Renal cortical epithelial cell (primary cell): Measurements from ENCODE around the gene SNX2. TPM values are rescaled to one million over a fixed set of nuclear protein-coding genes. Genes with fewer than 3 reads are reported as not detected.

Source experiments
- DNase-seq: peaks from one replicate; pipeline ENCODE4 v3.0.0-alpha.2; 2011; ENCODE audit warnings: low read depth
- total RNA-seq: library from RNA; depleted of rRNA; stranded (reverse); fragments of >200 nt; gene quantifications from 2 replicates; pipeline ENCODE4 v1.2.3, GENCODE V29; 2014

The SNX2 gene
- total RNA-seq, 1 donor from 2014 or later, result 101 TPM

GRCh38 chr5:122773619-122774018, 1.3 kb upstream of the SNX2 start:
- DNase-seq, result peak; percentile 90

DNA sequence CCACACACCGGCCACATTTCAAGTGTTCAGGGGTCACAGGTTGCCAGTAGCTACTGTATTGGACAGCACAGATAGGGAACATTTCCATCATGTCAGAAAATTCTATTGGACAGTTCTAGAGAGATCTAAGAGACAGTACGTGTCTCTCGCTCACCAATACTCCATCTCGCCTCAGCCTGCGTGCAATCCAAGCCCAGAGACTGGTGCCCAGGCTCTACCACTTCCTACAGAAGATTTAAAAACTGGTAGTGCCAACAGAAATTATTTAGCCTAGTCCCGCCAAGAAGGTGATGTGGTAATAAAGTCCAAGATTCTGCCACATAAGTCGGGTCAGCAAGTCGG, 390 bp upstream of the SNX2 start:
- DNase-seq, result no peak

- peak; percentile 64 for DNase-seq
Observed at GRCh38 chr5:122775550-122776542, 966 bp downstream of the SNX2 start.

- DNase-seq, result no peak
Observed at GRCh38 chr5:122778157-122778556, 3.3 kb downstream of the SNX2 start.

GRCh38 chr5:122779451-122779850, 4.6 kb downstream of the SNX2 start:
- no peak for DNase-seq

GRCh38 chr5:122780296-122780695, 5.4 kb downstream of the SNX2 start:
- DNase-seq, result no peak

GRCh38 chr5:122781465-122781864, 6.6 kb downstream of the SNX2 start:
- no peak for DNase-seq

- DNase-seq, result no peak
Observed at GRCh38 chr5:122785294-122785693, 10.4 kb downstream of the SNX2 start.

DNA sequence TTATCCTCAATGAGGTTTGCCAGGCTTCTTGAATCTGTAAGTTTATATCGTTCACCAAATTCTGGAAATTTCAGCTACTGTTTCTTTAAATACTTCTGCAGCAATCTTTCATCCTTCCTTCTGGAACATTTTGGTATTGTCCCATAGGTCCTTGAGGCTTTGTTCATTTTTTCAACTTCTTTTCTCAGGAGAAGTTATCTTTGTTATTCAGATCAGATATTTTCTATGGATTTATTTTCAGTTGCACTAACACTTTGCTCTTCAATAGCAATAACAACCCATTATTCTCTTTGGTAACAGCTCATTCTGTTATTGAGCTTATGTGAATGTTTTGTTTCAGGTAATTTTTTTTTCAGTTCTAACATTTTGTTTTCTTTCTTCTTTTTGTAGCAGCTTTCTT, 13.5 kb downstream of the SNX2 start:
- DNase-seq, result no peak

- no peak for DNase-seq
Observed at GRCh38 chr5:122788996-122789395, 14.1 kb downstream of the SNX2 start.

DNA sequence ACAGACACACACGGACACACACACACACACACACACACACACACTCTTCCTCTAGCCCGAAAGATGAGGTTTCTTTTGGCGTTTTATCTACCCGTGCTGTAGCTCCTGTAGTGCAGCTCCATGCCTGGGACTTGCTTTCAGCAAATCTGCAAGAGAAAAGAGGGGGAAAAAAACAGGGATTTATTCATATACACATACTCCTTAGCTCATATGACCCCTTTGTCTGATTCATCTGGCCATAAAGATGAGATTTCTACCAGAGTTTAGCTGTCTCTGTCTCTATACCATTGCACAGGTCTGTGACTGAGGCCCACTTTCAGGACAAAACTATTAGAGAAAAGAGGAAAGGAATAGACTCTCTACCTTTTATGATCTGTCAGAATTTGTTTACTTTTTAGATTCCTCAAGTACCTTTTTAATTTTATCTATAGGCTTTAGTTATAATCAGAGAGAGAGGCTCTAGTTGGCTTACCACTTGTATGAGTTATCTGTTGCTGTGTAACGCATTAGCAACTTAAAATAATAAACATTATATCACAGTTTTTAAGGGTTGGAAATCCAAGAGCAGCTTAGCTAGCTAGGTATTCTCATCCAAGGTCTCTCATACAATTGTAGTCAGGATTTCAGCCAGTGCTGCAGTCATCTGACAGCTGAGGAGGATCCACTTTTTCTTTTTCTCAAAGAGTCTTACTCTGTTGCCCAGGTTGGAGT, 14.7 kb downstream of the SNX2 start:
- DNase-seq, result no peak

DNA sequence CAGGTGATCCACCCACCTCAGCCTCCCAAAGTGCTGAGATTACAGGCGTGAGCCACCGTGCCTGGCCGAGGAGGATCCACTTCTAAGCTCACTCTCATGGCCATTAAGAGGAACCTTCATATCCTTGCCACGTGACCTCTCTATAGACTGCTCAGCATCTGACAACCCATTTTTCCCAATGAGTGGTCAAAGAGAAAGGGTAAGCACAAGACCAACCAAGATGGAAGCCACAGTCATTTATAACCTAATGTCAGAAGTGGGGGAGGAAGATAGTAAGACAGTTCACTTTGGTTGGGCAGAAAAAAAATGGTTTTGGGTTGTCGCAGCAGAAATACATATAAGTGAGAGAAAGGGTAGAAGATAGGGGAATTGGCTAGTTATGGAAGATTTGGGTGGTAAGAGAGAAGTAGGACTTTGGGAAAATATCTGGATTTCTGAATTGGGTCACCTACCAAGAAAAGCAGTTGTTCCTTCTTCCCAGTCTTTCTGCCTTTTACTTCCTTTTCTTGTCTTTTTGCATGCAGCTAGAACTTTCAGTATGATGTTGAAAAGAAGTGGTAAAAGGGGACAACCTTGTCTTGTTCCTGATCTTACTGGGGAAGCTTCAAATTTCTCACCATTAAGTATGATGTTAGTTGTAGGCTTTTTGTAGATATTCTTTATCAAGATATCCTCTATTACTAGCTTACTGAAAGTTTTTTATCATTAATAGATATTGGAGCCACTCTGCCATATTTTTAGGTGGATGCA, 15.6 kb downstream of the SNX2 start:
- DNase-seq, result no peak

DNA sequence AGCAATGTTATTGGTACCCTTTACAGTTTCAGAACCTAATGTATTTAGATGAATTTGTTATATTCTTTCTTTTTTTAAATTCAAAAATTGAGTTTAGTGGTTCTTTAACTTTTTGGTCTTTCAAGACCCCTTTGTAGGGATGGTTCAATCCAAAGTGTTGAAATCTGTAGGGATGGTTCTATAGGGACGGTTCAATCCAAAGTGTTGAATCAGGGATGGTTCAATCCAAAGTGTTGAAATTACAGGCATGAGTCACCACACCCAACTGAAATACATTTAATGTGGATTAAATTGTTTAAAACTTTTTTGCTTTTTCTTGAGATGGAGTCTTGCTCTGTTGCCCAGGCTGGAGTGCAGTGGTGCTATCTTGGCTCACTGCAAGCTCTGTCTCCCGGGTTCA, 30.6 kb downstream of the SNX2 start:
- DNase-seq, result peak; percentile 19

DNA sequence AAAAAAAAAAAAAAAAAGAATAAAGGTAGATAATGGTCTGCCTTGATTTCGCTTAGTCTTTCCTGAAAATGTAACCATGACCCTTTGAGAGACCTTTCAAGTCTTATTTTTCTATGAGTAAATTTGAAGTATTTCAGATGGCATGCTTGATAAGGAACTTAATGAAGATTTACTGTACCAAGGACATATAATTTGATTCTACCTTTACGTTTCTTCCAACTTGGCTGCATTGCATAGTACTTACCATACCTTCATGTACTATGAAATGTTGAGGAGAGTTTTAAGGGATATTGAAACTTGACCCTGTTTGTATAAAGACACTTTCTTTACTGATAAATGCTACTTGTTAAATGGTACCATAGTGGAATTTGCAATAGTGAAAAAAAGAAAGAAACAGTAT, 35.5 kb downstream of the SNX2 start:
- DNase-seq, result no peak

DNA sequence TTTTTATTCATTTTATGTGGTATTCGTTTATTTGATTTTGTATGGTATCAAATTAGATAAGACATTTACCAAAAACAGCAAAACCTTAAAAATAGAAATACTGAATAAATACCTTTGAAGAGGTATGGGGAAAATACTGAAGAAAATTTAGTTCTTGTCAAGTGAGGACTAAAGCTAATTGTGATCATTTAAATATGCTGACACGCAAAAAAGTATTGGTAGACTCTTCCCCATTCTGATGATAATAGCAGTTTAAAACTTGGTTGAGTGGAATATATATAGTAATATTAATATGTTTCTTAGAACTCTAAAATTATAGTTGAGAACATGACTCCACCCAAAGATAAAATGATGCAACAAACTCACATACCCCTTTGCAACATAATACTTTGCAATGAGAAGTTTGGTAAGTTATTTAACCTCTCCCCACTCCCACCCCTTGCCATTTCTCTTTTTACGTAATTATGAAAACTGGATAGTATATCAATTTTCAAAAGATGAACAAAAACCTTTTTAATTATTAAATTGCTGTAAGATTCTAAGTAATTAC, 40.4 kb downstream of the SNX2 start:
- no peak for DNase-seq

DNA sequence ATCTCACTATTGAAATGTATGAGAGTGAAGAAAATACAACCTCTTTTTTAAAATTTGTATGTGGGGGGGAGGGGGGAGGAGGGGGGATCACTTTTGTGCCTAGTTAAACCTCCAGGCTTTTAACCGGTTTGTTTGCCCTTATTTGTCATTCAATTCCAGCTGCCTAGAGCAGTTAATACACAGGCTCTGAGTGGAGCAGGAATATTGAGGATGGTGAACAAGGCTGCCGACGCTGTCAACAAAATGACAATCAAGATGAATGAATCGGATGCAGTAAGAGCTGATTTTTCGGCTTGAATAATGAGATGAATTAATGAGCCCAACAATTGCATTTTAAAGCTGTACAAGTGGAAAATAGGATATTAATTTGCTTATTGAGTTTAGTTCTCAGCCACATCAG, 41.9 kb downstream of the SNX2 start:
- DNase-seq, result no peak

DNA sequence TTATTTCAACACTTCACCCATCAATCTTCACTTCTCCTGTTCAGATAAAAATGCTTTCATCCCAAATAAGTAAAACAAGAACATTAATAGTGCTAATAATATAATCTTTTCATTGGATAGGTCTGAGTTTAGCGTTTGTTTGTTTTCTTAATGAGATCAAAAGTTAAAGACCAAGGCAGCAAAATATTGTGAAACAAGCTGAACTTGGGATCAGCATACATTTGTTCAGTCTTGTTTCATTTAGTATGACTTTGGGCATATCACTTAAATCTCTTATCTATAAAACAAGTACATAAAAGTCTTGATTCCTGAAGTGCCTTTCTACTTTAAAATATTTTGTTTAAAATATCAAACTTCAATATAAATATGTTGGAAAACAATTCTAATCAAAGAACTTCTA, 57.1 kb downstream of the SNX2 start:
- DNase-seq, result no peak

GRCh38 chr5:122835681-122836080, 60.8 kb downstream of the SNX2 start:
- DNase-seq, result no peak

DNA sequence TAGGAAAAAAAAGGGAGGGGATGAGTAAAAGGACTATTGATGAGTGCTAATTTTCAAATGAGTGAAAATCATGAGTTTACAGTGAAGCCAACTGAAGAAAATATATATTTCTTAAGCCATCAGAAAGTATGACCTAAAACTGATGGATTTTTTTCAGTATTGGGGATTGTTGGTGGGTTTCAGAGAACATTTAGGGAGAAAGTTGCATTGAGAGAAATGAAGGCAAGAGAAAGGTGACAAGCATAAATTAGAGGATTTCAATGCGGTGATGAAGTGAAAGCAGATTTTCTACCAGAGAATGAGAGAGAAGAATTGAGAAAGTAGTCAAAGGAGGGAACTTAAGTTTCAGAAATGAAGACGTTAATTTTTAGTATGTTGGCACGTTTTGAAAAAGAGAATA, 62.1 kb downstream of the SNX2 start:
- no peak for DNase-seq

DNA sequence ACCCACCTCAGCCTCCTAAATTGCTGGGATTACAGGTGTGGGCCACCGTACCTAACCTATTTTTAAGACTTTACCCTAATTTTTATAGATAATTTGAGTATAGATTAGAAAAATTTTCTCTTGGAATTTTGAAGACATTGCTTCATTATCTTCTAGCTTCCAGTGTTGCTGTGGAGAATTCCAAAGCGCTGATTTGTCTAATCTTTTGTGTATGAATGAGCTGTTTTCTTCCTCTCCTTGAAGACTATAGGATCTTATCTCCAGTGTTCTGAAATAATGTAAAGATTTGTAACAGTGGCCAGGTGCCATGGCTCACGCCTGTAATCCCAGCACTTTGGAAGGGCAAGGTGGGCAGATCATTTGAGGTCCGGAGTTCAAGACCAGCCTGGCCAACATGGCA, 64.9 kb downstream of the SNX2 start:
- DNase-seq, result no peak

DNA sequence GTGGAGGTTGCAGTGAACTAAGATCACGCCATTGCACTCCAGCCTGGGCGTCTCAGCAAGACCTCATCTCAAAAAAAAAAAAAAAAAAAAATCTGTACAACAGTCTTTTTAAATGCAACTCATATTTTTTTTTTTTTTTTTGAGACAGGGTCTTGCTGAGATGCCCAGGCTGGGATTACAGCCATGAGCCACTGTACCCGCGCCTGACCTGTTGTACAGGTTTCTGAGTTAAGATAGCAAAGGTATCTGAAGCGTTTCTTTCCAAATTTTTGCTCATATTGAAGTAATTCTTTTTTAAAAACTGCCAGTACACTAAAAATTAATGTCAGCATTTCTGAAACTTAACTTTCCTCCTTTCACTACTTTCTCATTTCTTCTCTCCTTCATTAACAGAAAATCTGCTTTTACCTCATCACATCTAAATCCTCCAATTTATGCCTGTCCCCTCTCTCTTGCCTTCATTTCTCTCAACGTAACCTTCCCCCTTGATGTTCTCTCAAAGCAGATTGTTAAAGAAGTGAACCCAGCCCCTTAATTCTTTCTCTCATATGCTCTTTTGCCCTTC, 67.2 kb downstream of the SNX2 start:
- no peak for DNase-seq
